Lower leg skin (tissue), 4 donors: ENCODE results near the gene MDH1B. TPM values are rescaled to one million over a fixed set of nuclear protein-coding genes. Genes with fewer than 3 reads are reported as not detected.

Experiments used
- DNase-seq, 2 donors: peaks; one replicate each; pipeline ENCODE4 v3.0.0-alpha.2; 2019; ENCODE audit warnings: low spot score in 2 of 2
- H3K4me3 ChIP-seq: fragments of 200-600 bp; sonication (generic); 2 replicates; pipeline ENCODE4 v1.5.1; 2017; ENCODE audit warnings: mild to moderate bottlenecking, low read depth; ENCODE audit not compliant: poor library complexity, severe bottlenecking
- POLR2A ChIP-seq, 2 donors: fragments of 450-650 bp; IDR thresholded peaks; one replicate each; pipeline ENCODE4 v1.6.1; 2016 to 2017; ENCODE audit warnings: antibody characterized with exemption in 2 of 2, mild to moderate bottlenecking in 1 of 2, moderate library complexity in 1 of 2
- WGBS, 2 donors: methylation state at CpG; one replicate each; pipeline ENCODE4 v1.1.5; 2018; 5-methylcytosine and 5-hydroxymethylcytosine counted together
- intact Hi-C: fragments of 100-400 bp; cut with DNase I; formaldehyde crosslinking; loops from one replicate; pipeline ENCODE4 v1.15.0; 2023; ENCODE audit warnings: low total_unique reads
- total RNA-seq, 4 donors: library from RNA; depleted of rRNA; stranded (reverse); fragments of >200 nt; gene quantifications; one replicate each; pipeline ENCODE4 v1.1.0, GENCODE V29; 2016
- TF ChIP-seq, protein P1 (sequence below), 3 donors: fragments of 450-650 bp; IDR thresholded peaks; one replicate each; pipeline ENCODE4 v1.5.1; 2016; ENCODE audit warnings: antibody characterized with exemption in 3 of 3, mild to moderate bottlenecking in 3 of 3, moderate library complexity in 2 of 3

MDH1B gene
- total RNA-seq, 4 donors from 2014 or later = 0.10 to 1.1 (median 0.46) TPM

GRCh38 chr2:206700156-206700555 is 65.0 kb downstream of the MDH1B start:
- H3K4me3 ChIP-seq = no peak overlapping the region
- 49 to 54% methylated on average over 8 of the region's 8 CpGs for WGBS, 2 donors
- TF ChIP-seq, protein P1, sequence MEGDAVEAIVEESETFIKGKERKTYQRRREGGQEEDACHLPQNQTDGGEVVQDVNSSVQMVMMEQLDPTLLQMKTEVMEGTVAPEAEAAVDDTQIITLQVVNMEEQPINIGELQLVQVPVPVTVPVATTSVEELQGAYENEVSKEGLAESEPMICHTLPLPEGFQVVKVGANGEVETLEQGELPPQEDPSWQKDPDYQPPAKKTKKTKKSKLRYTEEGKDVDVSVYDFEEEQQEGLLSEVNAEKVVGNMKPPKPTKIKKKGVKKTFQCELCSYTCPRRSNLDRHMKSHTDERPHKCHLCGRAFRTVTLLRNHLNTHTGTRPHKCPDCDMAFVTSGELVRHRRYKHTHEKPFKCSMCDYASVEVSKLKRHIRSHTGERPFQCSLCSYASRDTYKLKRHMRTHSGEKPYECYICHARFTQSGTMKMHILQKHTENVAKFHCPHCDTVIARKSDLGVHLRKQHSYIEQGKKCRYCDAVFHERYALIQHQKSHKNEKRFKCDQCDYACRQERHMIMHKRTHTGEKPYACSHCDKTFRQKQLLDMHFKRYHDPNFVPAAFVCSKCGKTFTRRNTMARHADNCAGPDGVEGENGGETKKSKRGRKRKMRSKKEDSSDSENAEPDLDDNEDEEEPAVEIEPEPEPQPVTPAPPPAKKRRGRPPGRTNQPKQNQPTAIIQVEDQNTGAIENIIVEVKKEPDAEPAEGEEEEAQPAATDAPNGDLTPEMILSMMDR (IDR thresholded peaks at IDR 0.05) = no peak
- TF ChIP-seq POLR2A (IDR thresholded peaks at IDR 0.05) = no peak
- no peak for DNase-seq
- intact Hi-C loops = no loop called here

DNA sequence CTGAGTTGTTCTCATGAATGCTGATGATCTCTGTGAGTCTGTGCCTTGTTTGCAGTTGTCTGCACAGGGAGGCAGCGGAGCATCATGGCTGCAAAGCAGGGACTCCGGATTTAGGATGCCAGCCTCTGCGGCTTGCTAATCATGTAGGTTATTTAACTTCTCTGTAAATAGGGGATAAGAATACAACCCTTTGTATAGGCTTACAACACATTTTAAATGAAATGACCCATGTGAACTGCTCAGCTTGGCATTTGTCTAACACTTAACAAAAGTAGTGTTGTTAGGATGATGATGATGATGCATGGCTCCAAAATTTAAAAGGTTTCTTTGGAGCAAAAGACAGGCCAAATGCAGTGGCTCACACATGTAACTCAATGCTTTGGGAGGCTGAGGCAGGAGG is 66.3 kb downstream of the MDH1B start:
- TF ChIP-seq, protein P1 (IDR thresholded peaks at IDR 0.05) = no peak
- TF ChIP-seq POLR2A (IDR thresholded peaks at IDR 0.05) = no peak
- H3K4me3 ChIP-seq = no peak overlapping the region
- intact Hi-C loops = no loop called here
- 70 to 79% methylated on average over 3 of the region's 3 CpGs for WGBS, 2 donors
- no peak for DNase-seq

- no peak overlapping the region for H3K4me3 ChIP-seq
- TF ChIP-seq, protein P1 (IDR thresholded peaks at IDR 0.05) = no peak
- TF ChIP-seq POLR2A (IDR thresholded peaks at IDR 0.05) = no peak
- DNase-seq = no peak
- intact Hi-C loops = no loop called here
Observed at GRCh38 chr2:206696910-206697309, 68.2 kb downstream of the MDH1B start.

DNA sequence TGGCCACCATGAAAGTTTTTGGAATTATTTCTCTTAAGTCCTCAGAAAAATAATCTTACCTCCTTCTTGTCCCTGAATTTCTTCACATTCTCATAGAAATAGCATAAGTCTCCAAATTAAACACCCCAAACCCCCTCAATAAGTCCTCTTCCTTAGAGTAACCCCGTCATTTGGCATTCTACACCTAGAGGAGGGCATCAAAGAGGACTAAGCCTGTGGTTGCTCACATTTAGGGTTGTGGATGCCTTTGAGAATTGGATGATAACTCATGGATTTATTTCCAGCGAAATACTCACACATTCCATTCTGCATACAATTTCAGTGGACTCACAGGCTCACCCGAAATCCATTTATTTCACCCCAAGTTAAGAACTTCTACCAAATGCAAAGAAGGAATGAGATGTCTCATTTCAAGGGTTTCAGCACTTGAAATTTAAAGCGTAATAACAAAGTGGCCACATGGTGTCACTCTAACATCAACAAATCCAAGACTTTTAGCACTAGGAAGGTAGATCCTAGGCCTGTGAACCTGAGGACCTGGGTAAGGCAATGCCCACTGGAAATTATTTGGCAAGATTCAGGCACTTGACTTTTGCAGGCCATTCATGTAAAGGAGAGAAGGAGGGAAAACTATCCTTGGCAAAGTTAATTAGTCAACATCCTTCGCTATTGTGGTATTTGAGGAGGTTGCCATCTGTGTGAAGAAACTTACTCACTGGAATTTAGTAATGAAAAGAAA is 71.6 kb downstream of the MDH1B start:
- peak in 1 of 2 donors; percentile 39 for DNase-seq
- WGBS, 2 donors = 35 to 36% methylated on average over 5 of the region's 5 CpGs
- intact Hi-C loops = loop anchor here (5.0 kb wide), 1 partner anchor 779 kb away; no protein-coding TSS in a partner anchor

DNA sequence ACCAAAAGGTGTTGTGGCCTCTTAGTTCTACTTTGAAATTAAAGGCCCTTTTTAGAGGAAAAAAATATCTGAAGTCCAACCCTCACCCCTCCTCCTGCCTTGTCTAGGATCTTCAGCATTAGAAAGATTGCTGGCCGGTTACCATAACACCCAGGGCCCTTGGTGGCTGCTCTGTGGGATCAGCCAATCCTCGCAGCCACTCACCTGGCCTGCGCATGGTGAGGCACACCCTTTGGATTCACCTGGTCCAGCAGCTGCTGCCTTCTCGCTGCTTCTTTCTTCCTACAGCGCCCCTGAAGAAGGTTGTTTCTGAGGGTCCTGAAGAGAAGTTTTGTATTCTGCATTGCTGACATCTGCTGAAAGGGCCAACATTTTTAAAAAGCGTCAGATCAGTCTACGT is 72.2 kb downstream of the MDH1B start:
- no peak for TF ChIP-seq POLR2A (IDR thresholded peaks at IDR 0.05)
- TF ChIP-seq, protein P1 (IDR thresholded peaks at IDR 0.05) = no peak
- DNase-seq = no peak
- WGBS, 2 donors = 65 to 78% methylated on average over 7 of the region's 7 CpGs
- no peak overlapping the region for H3K4me3 ChIP-seq
- intact Hi-C loops = loop anchor here (5.0 kb wide), 1 partner anchor 779 kb away; no protein-coding TSS in a partner anchor

More for the DNA sequence above, 71.6 kb downstream of the MDH1B start:
- TF ChIP-seq, protein P1 (IDR thresholded peaks at IDR 0.05) = no peak
- no peak for TF ChIP-seq POLR2A (IDR thresholded peaks at IDR 0.05)
- H3K4me3 ChIP-seq = no peak overlapping the region
